GM21529 (cell line): Measurements from ENCODE around the gene TMA7B.
"Not testable (repeated sequence)": the region's sequence is repeated elsewhere in the genome, so short reads cannot be mapped to it uniquely, and the experiment has no call there.

Source experiments
- ATAC-seq: cut with Tn5 transposase; IDR thresholded peaks from one replicate; pipeline ENCODE4 v1.9.1; 2021; ENCODE audit not compliant: unreplicated experiment

Gene TMA7B

GRCh38 chr22:39951603-39952293 is 8.4 kb upstream of the TMA7B start:
- ATAC-seq = not testable (repeated sequence)

- no peak for ATAC-seq
Observed at GRCh38 chr22:39952347-39952746, 7.8 kb upstream of the TMA7B start.

- no peak for ATAC-seq
Observed at GRCh38 chr22:39953101-39953500, 7.1 kb upstream of the TMA7B start.

- no peak for ATAC-seq
Observed at GRCh38 chr22:39954584-39955055, 5.6 kb upstream of the TMA7B start.

GRCh38 chr22:39955675-39956074 is 4.5 kb upstream of the TMA7B start:
- no peak for ATAC-seq

- no peak for ATAC-seq
Observed at GRCh38 chr22:39956932-39957664, 3.1 kb upstream of the TMA7B start.

- no peak for ATAC-seq
Observed at GRCh38 chr22:39958009-39958711, 2.0 kb upstream of the TMA7B start.

- ATAC-seq = no peak
Observed at GRCh38 chr22:39958949-39959639, 1.1 kb upstream of the TMA7B start.

GRCh38 chr22:39960791-39961746 is 872 bp downstream of the TMA7B start:
- peak; percentile 83 for ATAC-seq

GRCh38 chr22:39962071-39962470 is 1.9 kb downstream of the TMA7B start:
- no peak for ATAC-seq

- no peak for ATAC-seq
Observed at GRCh38 chr22:39965748-39966147, 5.6 kb downstream of the TMA7B start.

GRCh38 chr22:39966470-39966869 is 6.3 kb downstream of the TMA7B start:
- ATAC-seq = no peak

- ATAC-seq = no peak
Observed at GRCh38 chr22:39967103-39967829, 7.1 kb downstream of the TMA7B start.

GRCh38 chr22:39967996-39968972 is 8.1 kb downstream of the TMA7B start:
- no peak for ATAC-seq

- ATAC-seq = no peak
Observed at GRCh38 chr22:39970742-39971141, 10.5 kb downstream of the TMA7B start.

GRCh38 chr22:39972641-39973040 is 12.4 kb downstream of the TMA7B start:
- no peak for ATAC-seq

GRCh38 chr22:39973656-39974055 is 13.5 kb downstream of the TMA7B start:
- no peak for ATAC-seq

GRCh38 chr22:39974065-39974464 is 13.9 kb downstream of the TMA7B start:
- ATAC-seq = no peak
